HG02970 (cell line): ENCODE results near the gene PHLDA1.
A peak's percentile ranks its signal among the peaks of the same experiment; 100 is the strongest.

Experiments
- ATAC-seq: cut with Tn5 transposase; IDR thresholded peaks from one replicate; pipeline ENCODE4 v1.9.1; 2021; ENCODE audit warnings: mild to moderate bottlenecking, moderate library complexity, moderate number of reproducible peaks; ENCODE audit not compliant: unreplicated experiment, low FRiP score

The PHLDA1 gene

GRCh38 chr12:76031414-76032042 lies at the start of gene PHLDA1:
PHLDA1 (minus strand) TSS chr12:76031776.
- ATAC-seq: peak; percentile 89

GRCh38 chr12:76080729-76081415 lies 49.3 kb upstream of the PHLDA1 start:
- ATAC-seq: no peak

GRCh38 chr12:76080017-76080728 lies 48.6 kb upstream of the PHLDA1 start:
- no peak for ATAC-seq

GRCh38 chr12:76078748-76079147 lies 47.2 kb upstream of the PHLDA1 start:
- no peak for ATAC-seq

- no peak for ATAC-seq
Measured at GRCh38 chr12:76075448-76075847, 43.9 kb upstream of the PHLDA1 start.

- ATAC-seq: no peak
Measured at GRCh38 chr12:76074701-76075336, 43.2 kb upstream of the PHLDA1 start.

GRCh38 chr12:76073561-76073960 lies 42.0 kb upstream of the PHLDA1 start:
- no peak for ATAC-seq

GRCh38 chr12:76072568-76072967 lies 41.0 kb upstream of the PHLDA1 start:
- ATAC-seq: no peak

GRCh38 chr12:76069339-76069738 lies 37.8 kb upstream of the PHLDA1 start:
- no peak for ATAC-seq

- no peak for ATAC-seq
Measured at GRCh38 chr12:76065917-76066316, 34.3 kb upstream of the PHLDA1 start.

GRCh38 chr12:76064904-76065303 lies 33.3 kb upstream of the PHLDA1 start:
- no peak for ATAC-seq

GRCh38 chr12:76060111-76060510 lies 28.5 kb upstream of the PHLDA1 start:
- ATAC-seq: no peak

- no peak for ATAC-seq
Measured at GRCh38 chr12:76057326-76057725, 25.8 kb upstream of the PHLDA1 start.

- ATAC-seq: no peak
Measured at GRCh38 chr12:76055393-76055792, 23.8 kb upstream of the PHLDA1 start.

- no peak for ATAC-seq
Measured at GRCh38 chr12:76049575-76050251, 18.1 kb upstream of the PHLDA1 start.

GRCh38 chr12:76047742-76048141 lies 16.2 kb upstream of the PHLDA1 start:
- ATAC-seq: no peak

- no peak for ATAC-seq
Measured at GRCh38 chr12:76047060-76047459, 15.5 kb upstream of the PHLDA1 start.

- no peak for ATAC-seq
Measured at GRCh38 chr12:76043377-76043776, 11.8 kb upstream of the PHLDA1 start.

- no peak for ATAC-seq
Measured at GRCh38 chr12:76042147-76042546, 10.6 kb upstream of the PHLDA1 start.

GRCh38 chr12:76041406-76041805 lies 9.8 kb upstream of the PHLDA1 start:
- no peak for ATAC-seq

- no peak for ATAC-seq
Measured at GRCh38 chr12:76040461-76040860, 8.9 kb upstream of the PHLDA1 start.
